Lower leg skin (tissue), 4 donors: Measurements from ENCODE around the gene LILRA5. TPM values are rescaled to one million over a fixed set of nuclear protein-coding genes. Genes with fewer than 3 reads are reported as not detected.
"Not testable (repeated sequence)": the region's sequence is repeated elsewhere in the genome, so short reads cannot be mapped to it uniquely, and the experiment has no call there.

Experiments used
- DNase-seq, 2 donors: peaks; one replicate each; pipeline ENCODE4 v3.0.0-alpha.2; 2019; ENCODE audit warnings: low spot score in 2 of 2
- H3K4me3 ChIP-seq: fragments of 200-600 bp; sonication (generic); 2 replicates; pipeline ENCODE4 v1.5.1; 2017; ENCODE audit warnings: mild to moderate bottlenecking, low read depth; ENCODE audit not compliant: poor library complexity, severe bottlenecking
- POLR2A ChIP-seq, 2 donors: fragments of 450-650 bp; IDR thresholded peaks; one replicate each; pipeline ENCODE4 v1.6.1; 2016 to 2017; ENCODE audit warnings: antibody characterized with exemption in 2 of 2, mild to moderate bottlenecking in 1 of 2, moderate library complexity in 1 of 2
- WGBS, 2 donors: methylation state at CpG; one replicate each; pipeline ENCODE4 v1.1.5; 2018; 5-methylcytosine and 5-hydroxymethylcytosine counted together
- intact Hi-C: fragments of 100-400 bp; cut with DNase I; formaldehyde crosslinking; loops from one replicate; pipeline ENCODE4 v1.15.0; 2023; ENCODE audit warnings: low total_unique reads
- total RNA-seq, 4 donors: library from RNA; depleted of rRNA; stranded (reverse); fragments of >200 nt; gene quantifications; one replicate each; pipeline ENCODE4 v1.1.0, GENCODE V29; 2016
- TF ChIP-seq, protein P1 (sequence below), 3 donors: fragments of 450-650 bp; IDR thresholded peaks; one replicate each; pipeline ENCODE4 v1.5.1; 2016; ENCODE audit warnings: antibody characterized with exemption in 3 of 3, mild to moderate bottlenecking in 3 of 3, moderate library complexity in 2 of 3

LILRA5 gene
- total RNA-seq, 4 donors from 2014 or later = 0.59 to 2.4 TPM; not detected in 2

DNA sequence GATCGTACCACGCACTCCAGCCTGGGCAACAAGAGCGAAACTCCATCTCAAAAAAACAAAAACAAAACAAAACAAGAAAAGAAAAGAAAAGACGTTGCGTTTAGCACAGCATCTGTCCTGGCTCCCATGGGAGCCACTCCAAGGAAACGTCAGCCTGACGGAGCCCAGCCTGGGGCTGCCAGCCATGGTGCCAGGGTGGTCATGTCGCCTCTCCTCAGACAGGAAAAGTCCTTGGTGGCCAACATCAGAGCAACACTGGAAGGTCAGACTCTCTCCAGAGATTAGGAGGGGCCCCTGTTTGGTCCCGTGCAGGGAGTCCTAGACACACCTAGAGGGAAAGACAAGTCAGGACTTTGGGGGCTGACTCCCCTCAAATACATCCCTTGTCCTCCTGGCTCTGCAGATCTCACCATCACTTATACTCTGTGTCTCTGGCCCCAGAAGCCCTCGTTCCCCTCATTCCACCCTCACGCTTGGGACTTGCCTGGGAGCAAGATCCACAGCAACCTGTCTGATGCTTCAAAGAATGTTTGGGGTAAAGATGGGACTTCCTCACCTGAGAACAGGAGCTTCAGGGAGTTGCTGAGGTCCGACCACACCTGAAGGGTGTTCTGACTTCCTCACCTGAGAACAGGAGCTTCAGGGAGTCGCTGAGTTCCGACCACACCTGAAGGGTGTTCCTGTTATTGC lies 16.7 kb upstream of the LILRA5 start:
- no peak overlapping the region for H3K4me3 ChIP-seq
- intact Hi-C loops = no loop called here
- WGBS, 2 donors = 76 to 85% methylated on average over 11 to 14 of the region's 14 CpGs
- peak in 1 of 2 donors; percentile 57 for DNase-seq
- TF ChIP-seq POLR2A (IDR thresholded peaks at IDR 0.05) = no peak
- TF ChIP-seq, protein P1, sequence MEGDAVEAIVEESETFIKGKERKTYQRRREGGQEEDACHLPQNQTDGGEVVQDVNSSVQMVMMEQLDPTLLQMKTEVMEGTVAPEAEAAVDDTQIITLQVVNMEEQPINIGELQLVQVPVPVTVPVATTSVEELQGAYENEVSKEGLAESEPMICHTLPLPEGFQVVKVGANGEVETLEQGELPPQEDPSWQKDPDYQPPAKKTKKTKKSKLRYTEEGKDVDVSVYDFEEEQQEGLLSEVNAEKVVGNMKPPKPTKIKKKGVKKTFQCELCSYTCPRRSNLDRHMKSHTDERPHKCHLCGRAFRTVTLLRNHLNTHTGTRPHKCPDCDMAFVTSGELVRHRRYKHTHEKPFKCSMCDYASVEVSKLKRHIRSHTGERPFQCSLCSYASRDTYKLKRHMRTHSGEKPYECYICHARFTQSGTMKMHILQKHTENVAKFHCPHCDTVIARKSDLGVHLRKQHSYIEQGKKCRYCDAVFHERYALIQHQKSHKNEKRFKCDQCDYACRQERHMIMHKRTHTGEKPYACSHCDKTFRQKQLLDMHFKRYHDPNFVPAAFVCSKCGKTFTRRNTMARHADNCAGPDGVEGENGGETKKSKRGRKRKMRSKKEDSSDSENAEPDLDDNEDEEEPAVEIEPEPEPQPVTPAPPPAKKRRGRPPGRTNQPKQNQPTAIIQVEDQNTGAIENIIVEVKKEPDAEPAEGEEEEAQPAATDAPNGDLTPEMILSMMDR (IDR thresholded peaks at IDR 0.05) = no peak

GRCh38 chr19:54328781-54329180 lies 15.8 kb upstream of the LILRA5 start:
- intact Hi-C loops, H3K4me3 ChIP-seq: not testable (repeated sequence)
- WGBS, 2 donors = 76 to 79% methylated on average over 5 of the region's 5 CpGs
- peak in 1 of 2 donors; percentile 49 for DNase-seq

- no peak overlapping the region for H3K4me3 ChIP-seq
- intact Hi-C loops = no loop called here
- TF ChIP-seq, protein P1 (IDR thresholded peaks at IDR 0.05) = no peak
- no peak for TF ChIP-seq POLR2A (IDR thresholded peaks at IDR 0.05)
- WGBS, 2 donors = 70 to 79% methylated on average over 5 of the region's 5 CpGs
- DNase-seq = peak in 1 of 2 donors; percentile 75
Observed at GRCh38 chr19:54325631-54326030, 12.7 kb upstream of the LILRA5 start.

- intact Hi-C loops = no loop called here
- DNase-seq = peak in 1 of 2 donors; percentile 54
- H3K4me3 ChIP-seq = no peak overlapping the region
- 5 to 8% methylated on average over 4 of the region's 4 CpGs for WGBS, 2 donors
- no peak for TF ChIP-seq POLR2A (IDR thresholded peaks at IDR 0.05)
- TF ChIP-seq, protein P1 (IDR thresholded peaks at IDR 0.05) = no peak
Observed at GRCh38 chr19:54325194-54325621, 12.2 kb upstream of the LILRA5 start.

DNA sequence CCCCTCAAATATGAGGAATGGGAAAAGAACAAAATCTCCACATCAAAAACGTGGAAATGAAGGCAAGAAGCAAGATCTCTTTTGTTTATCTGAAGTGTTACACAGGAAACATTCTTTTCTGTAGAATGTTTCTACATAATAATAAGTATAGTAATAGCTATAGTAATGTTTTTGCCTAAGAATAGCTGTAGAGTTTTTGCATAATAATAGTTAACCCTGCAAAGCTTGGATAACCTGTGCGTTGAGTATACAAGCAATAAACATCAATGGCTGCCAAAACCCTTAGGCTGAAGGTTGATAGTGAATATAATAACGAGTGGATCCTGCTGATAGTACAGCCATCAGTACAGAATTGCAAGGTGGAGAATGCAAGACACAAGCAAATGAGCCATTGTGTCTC lies 11.1 kb upstream of the LILRA5 start:
- TF ChIP-seq, protein P1 (IDR thresholded peaks at IDR 0.05) = no peak
- TF ChIP-seq POLR2A (IDR thresholded peaks at IDR 0.05) = no peak
- H3K4me3 ChIP-seq = no peak overlapping the region
- no peak for DNase-seq
- intact Hi-C loops = no loop called here
- 17 to 27% methylated on average over 3 of the region's 3 CpGs for WGBS, 2 donors

DNA sequence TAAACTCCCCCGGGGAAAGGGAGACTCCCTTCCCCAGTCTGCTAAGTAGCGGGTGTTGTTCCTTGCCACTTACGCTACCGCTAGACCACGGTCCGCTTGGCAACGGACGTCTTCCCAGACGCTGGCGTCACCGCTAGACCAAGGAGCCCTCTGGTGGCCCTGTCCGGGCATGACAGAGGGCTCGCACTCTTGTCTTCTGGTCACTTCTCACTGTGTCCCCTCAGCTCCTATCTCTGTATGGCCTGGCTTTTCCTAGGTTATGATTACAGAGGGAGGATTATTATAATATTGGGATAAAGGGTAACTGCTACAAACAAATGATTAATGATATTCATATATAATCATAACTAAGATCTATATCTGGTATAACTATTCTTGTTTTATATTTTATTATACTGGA lies 10.0 kb upstream of the LILRA5 start:
- H3K4me3 ChIP-seq, intact Hi-C loops: not testable (repeated sequence)
- 20% methylated on average over 9 of the region's 13 CpGs; no CpG with 5 or more reads in 1 of the 2 donors for WGBS, 2 donors
- peak in 1 of 2 donors; percentile 28 for DNase-seq

GRCh38 chr19:54322295-54322694 lies 9.3 kb upstream of the LILRA5 start:
- DNase-seq = peak in 1 of 2 donors; percentile 58
- intact Hi-C loops = not testable (repeated sequence)
- WGBS, 2 donors = 85 to 87% methylated on average over 10 to 13 of the region's 13 CpGs

More at GRCh38 chr19:54322295-54322694, 9.3 kb upstream of the LILRA5 start:
- not testable (repeated sequence) for H3K4me3 ChIP-seq
